ENCODE results near the gene ZNF675. TPM values are rescaled to one million over a fixed set of nuclear protein-coding genes. Genes with fewer than 3 reads are reported as not detected.
"Not testable (repeated sequence)": the region's sequence is repeated elsewhere in the genome, so short reads cannot be mapped to it uniquely, and the experiment has no call there.

ZNF675 gene
- total RNA-seq, result 6.9 and 8.7 TPM in 2 replicates

GRCh38 chr19:23686621-23687423 lies at the start of gene ZNF675:
TSS of gene ZNF675 (minus strand) at chr19:23687212. CDS start at chr19:23687033, 179 bp downstream.
- DNase-seq (ENCODE audit: low read depth, low spot score), result peak; percentile 70

DNA sequence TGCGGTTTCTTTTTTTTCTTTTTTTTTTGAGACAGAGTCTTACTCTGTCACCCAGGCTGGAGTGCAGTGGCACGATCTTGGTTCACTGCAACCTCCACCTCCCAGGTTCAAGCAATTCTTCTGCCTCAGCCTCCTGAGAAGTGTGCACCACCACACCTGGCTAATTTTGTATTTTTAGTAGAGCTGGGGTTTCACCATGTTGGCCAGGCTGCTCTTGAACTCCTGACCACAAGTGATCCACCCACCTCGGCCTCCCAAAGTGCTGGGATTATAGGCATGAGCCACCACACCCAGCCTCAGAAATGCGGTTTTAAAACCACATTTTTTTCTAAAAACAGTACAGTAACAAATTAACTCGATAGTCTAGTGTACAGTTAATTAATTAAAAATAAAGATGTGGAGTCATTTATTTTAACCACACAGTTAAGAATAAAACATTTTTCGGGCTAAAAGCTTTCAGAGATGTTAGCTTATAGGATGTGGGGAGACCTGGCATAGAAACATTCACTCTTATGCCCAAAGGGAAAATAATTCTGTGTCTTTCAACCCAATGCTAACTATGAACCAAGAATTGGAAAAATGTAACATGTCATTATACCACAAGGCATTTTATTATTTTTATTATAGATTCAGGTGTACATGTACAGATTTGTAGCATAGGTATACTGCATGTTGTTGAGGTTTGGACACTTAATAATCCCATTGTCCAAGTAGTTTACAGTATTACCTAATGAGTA lies 43.9 kb upstream of the ZNF675 start:
- not testable (repeated sequence) for DNase-seq (ENCODE audit: low read depth, low spot score)

DNA sequence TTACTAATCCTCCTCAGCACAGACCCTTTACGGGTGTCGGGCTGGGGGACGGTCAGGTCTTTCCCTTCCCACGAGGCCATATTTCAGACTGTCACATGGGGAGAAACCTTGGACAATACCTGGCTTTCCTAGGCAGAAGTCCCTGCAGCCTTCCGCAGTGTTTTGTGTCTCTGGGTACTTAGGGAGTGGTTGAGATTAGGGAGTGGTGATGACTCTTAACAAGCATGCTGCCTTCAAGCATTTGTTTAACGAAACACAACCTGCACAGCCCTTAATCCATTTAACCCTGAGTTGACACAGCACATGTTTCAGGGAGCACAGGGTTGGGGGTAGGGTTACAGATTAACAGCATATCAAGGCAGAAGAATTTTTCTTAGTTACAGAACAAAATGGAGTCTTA lies 37.1 kb upstream of the ZNF675 start:
- DNase-seq (ENCODE audit: low read depth, low spot score), result not testable (repeated sequence)

DNA sequence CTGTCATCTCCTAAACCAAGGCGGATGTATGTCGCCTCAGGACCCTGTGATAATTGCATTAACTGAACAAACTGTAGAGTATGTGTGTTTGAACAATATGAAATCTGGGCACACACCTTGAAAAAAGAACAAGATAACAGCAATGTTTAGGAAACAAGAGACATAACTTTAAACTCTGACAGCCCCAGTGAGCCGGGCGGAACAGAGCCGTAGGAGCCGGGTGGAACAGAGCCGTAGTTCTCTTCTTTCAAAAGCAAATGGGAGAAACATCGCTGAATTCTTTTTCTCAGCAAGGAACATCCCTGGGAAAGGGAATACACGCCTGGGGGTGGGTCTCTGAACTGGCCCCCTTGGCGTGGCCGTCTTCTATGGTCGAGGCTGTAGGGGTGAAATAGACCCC lies 31.8 kb upstream of the ZNF675 start:
- no peak for DNase-seq (ENCODE audit: low read depth, low spot score)

DNA sequence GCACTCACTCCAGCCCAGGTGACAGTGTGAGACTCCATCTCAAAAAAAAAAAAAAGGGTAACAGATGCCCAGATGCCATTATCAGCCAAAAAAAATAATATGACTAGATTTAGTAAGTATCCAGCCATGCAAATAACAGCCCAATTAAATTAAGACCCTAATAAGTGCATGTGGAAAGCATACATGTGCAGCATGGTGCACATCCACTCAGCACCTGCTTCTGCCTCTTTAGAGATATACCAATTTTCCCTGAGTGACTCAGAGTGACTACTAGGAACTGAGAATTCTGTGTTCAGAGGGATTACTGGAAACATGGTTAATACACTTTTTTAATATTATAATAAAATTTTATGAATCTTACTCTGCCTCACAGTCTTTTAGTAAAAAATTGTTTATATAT lies 29.8 kb upstream of the ZNF675 start:
- no peak for DNase-seq (ENCODE audit: low read depth, low spot score)

DNA sequence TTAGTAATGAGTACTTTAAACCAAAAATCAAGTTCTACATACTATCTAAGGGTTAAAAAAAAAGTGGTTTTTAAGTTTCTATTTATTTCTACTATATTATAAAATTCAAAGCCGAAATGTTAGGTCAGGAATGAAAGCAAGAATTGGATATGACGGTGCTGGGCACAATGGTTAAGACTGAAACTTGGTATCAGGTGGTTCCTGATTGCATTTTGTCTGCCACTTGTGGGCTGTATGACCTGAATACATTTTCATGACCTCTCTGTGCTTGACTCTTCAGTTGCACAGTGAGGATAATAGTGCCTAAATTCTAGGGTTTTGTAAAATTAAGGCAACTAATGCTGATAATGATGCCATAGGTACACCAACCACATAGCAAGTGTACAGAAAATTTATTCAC lies 22.3 kb upstream of the ZNF675 start:
- no peak for DNase-seq (ENCODE audit: low read depth, low spot score)

DNA sequence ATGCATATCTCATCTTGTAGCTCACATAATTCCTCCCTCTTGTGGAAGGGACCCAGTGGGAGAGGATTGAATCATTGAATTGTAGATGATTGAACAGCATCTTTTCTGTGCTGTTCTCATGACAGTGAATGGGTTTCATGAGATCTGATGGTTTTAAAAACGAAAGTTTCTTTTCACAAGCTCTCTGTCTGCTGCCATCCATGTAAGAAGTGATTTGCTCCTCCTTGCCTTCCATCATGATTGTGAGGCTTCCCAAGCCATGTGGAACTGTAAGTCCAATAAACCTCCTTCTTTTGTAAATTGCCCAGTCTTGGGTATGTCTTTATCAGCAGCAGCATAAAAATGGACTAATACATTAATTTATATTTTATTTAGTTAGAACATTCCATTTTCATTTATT lies 19.6 kb upstream of the ZNF675 start:
- DNase-seq (ENCODE audit: low read depth, low spot score), result no peak

- DNase-seq (ENCODE audit: low read depth, low spot score), result no peak
These were observed 12.5 kb upstream of the ZNF675 start for GRCh38 chr19:23699521-23699860.

DNA sequence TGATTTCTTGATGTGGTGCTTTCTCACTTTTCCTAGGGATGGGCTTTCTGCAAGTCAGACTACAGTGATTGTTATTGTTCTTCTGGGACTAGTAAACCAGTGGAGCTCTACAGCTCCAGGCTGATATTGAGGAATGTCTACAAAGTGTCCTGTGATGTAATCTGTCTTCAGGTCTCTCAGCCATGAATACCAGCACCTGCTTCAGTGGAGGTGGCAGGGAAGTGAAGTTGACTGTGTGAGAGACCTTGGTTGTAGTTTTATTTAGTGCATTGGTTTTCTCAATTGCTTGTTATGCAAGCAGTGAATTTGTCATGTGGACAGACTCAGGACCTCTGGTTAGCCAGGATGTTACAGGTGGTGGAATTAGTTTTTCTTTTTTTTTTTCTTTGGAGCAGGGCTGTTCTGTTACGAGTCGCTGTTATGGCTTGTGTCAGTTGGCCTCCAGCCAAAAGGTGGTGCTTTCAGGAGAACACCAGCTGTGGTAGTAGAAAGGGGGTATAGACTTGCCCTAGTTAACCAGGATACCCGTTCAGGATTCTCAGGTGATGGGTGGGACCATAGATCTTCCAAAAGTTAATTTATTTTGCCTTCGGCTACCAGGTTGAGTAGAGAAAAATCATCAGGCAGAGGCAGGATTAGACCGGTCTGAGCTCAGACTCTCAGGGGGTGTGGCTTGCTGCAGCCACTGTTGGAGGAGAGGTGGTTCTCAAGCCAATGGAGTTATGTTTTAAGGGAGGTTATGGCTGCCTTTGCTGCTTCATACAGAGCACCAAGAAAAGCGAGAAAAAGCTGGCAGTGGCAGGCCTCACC lies 11.9 kb upstream of the ZNF675 start:
- DNase-seq (ENCODE audit: low read depth, low spot score), result no peak

DNA sequence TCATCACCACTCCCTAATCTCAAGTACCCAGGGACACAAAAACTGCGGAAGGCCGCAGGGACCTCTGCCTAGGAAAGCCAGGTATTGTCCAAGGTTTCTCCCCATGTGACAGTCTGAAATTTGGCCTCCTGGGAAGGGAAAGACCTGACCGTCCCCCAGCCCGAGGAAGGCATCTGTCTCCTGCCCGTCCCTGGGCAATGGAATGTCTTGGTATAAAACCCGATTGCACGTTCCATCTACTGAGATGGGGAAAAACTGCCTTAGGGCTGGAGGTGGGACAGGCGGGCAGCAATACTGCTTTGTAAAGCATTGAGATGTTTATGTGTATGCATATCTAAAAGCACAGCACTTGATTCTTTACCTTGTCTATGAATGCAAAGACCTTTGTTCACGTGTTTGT lies 5.9 kb upstream of the ZNF675 start:
- DNase-seq (ENCODE audit: low read depth, low spot score), result not testable (repeated sequence)

GRCh38 chr19:23673132-23673531 lies 13.9 kb downstream of the ZNF675 start:
- DNase-seq (ENCODE audit: low read depth, low spot score), result no peak

- DNase-seq (ENCODE audit: low read depth, low spot score), result not testable (repeated sequence)
These were observed 18.4 kb downstream of the ZNF675 start for GRCh38 chr19:23668606-23669005.

GRCh38 chr19:23665651-23666410 lies 21.2 kb downstream of the ZNF675 start:
- no peak for DNase-seq (ENCODE audit: low read depth, low spot score)

DNA sequence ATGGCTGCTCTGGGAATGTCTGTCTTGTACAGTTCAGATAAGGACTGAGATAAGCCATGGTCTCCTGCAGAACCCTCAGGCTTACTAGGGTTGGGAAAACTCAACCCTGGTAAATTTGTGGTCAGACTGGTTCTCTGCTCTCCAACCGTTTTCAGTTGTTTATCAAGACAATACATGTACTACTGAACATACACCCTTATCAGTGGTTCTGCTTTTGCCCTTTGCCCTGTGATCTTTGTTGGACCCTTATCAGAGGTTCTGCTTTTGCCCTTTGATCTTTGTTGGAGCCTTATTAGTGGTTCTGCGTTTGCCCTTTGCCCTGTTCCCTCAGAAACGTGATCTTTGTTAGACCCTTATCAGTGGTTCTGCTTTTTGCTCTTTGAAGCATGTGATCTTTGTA lies 37.2 kb downstream of the ZNF675 start:
- not testable (repeated sequence) for DNase-seq (ENCODE audit: low read depth, low spot score)

Other genes with a start within 250 kb of the ZNF675 start
- 0.26 and 1.3 TPM in 2 replicates for gene ZNF681, start 71.7 kb upstream of the ZNF675 start, total RNA-seq
- 2.0 and 6.7 TPM in 2 replicates for gene ZNF726, start 227.7 kb upstream of the ZNF675 start, total RNA-seq

Data from pulmonary artery endothelial cell (primary cell).